GM23338 (cell line): ENCODE measurements around the gene CD44. TPM values are rescaled to one million over a fixed set of nuclear protein-coding genes. Genes with fewer than 3 reads are reported as not detected.
A peak's percentile ranks its signal among the peaks of the same experiment; 100 is the strongest.

Experiments
- ATAC-seq: fragments of 200-7000 bp; cut with Tn5 transposase; 3 replicates; pipeline ENCODE4 v1.9.1; 2020
- DNase-seq: peaks from one replicate; pipeline ENCODE4 v3.0.0-alpha.2; 2015; ENCODE audit warnings: low spot score
- H2AFZ ChIP-seq: fragments of 200-600 bp; sonication (generic); 2 replicates; pipeline ENCODE4 v1.8.0; 2016; ENCODE audit warnings: antibody characterized with exemption, mild to moderate bottlenecking, moderate library complexity
- H3F3A ChIP-seq: fragments of 200-600 bp; sonication (generic); replicated peaks from 2 replicates; pipeline ENCODE4 v1.8.0; 2017; ENCODE audit warnings: antibody characterized with exemption, mixed run types, low read depth
- H3K27ac ChIP-seq: fragments of 200-600 bp; sonication (generic); 2 replicates; pipeline ENCODE4 v1.6.1; 2016; ENCODE audit warnings: low read depth
- H3K27me3 ChIP-seq: fragments of 200-600 bp; sonication (generic); 2 replicates; pipeline ENCODE4 v1.8.0; 2016; ENCODE audit warnings: mild to moderate bottlenecking, mixed run types, moderate library complexity; ENCODE audit not compliant: insufficient read depth
- H3K36me3 ChIP-seq: fragments of 200-600 bp; sonication (generic); 2 replicates; pipeline ENCODE4 v1.8.0; 2016; ENCODE audit warnings: mild to moderate bottlenecking; ENCODE audit not compliant: insufficient read depth
- H3K4me1 ChIP-seq: fragments of 200-600 bp; sonication (generic); 2 replicates; pipeline ENCODE4 v1.8.0; 2016; ENCODE audit warnings: mild to moderate bottlenecking, moderate library complexity; ENCODE audit not compliant: insufficient read depth
- H3K4me2 ChIP-seq: fragments of 200-600 bp; sonication (generic); 2 replicates; pipeline ENCODE4 v1.7.1; 2017; ENCODE audit warnings: mixed run types
- H3K4me3 ChIP-seq: fragments of 200-600 bp; sonication (generic); 2 replicates; pipeline ENCODE4 v1.6.1; 2016; ENCODE audit warnings: mixed run types
- H3K79me2 ChIP-seq: fragments of 200-600 bp; sonication (generic); replicated peaks from 2 replicates; pipeline ENCODE4 v1.8.0; 2017; ENCODE audit warnings: mild to moderate bottlenecking; ENCODE audit not compliant: insufficient read depth
- H3K9me2 ChIP-seq: fragments of 200-600 bp; sonication (generic); 2 replicates; pipeline ENCODE4 v1.8.0; 2017; ENCODE audit not compliant: insufficient read depth
- H4K20me1 ChIP-seq: fragments of 200-600 bp; sonication (generic); replicated peaks from 2 replicates; pipeline ENCODE4 v1.8.0; 2017; ENCODE audit warnings: mild to moderate bottlenecking; ENCODE audit not compliant: insufficient read depth
- H3K27ac Mint-ChIP-seq: 2 replicates; pipeline ENCODE4 v1.8.0; 2020; ENCODE audit warnings: inconsistent platforms, mild to moderate bottlenecking, moderate library complexity, mixed read lengths
- H3K27me3 Mint-ChIP-seq: 3 replicates; pipeline ENCODE4 v1.8.0; 2022; ENCODE audit warnings: low read depth, mild to moderate bottlenecking, moderate library complexity, mixed read lengths, inconsistent platforms; ENCODE audit not compliant: insufficient read depth, poor library complexity
- H3K36me3 Mint-ChIP-seq: 3 replicates; pipeline ENCODE4 v1.8.0; 2021; ENCODE audit warnings: low read depth, mild to moderate bottlenecking, inconsistent platforms, moderate library complexity, mixed read lengths
- H3K4me1 Mint-ChIP-seq: 3 replicates; pipeline ENCODE4 v1.8.0; 2020; ENCODE audit warnings: mild to moderate bottlenecking, inconsistent platforms, mixed read lengths
- H3K4me3 Mint-ChIP-seq: 3 replicates; pipeline ENCODE4 v1.8.0; 2021; ENCODE audit warnings: moderate library complexity, mild to moderate bottlenecking, inconsistent platforms, mixed read lengths
- H3K9me3 Mint-ChIP-seq: 3 replicates; pipeline ENCODE4 v1.8.0; 2020; ENCODE audit warnings: moderate library complexity, mild to moderate bottlenecking, inconsistent platforms, mixed read lengths
- CREB1 ChIP-seq: fragments of 250-450 bp; sonication (Bioruptor Pico); IDR thresholded peaks from 2 replicates; pipeline ENCODE4 v1.5.0; 2020; ENCODE audit warnings: low read depth, mild to moderate bottlenecking, moderate library complexity
- EZH2 ChIP-seq: fragments of 200-600 bp; sonication (generic); IDR thresholded peaks from one replicate; pipeline ENCODE4 v1.8.0; 2017; ENCODE audit warnings: antibody characterized with exemption, mild to moderate bottlenecking, low read depth; ENCODE audit not compliant: unreplicated experiment
- EZH2phosphoT487 ChIP-seq: fragments of 200-600 bp; sonication (generic); IDR thresholded peaks from one replicate; pipeline ENCODE4 v1.8.1; 2018; ENCODE audit warnings: antibody characterized with exemption; ENCODE audit not compliant: unreplicated experiment
- JUNB ChIP-seq: IDR thresholded peaks from one replicate; pipeline ENCODE4 v1.6.1; 2016; ENCODE audit warnings: antibody characterized with exemption; ENCODE audit not compliant: unreplicated experiment
- NANOG ChIP-seq: IDR thresholded peaks from 2 replicates; pipeline ENCODE4 v1.6.1; 2016; ENCODE audit warnings: antibody characterized with exemption, borderline replicate concordance
- STAT1 ChIP-seq: IDR thresholded peaks from one replicate; pipeline ENCODE4 v1.6.1; 2016; ENCODE audit warnings: antibody characterized with exemption; ENCODE audit not compliant: unreplicated experiment
- ZNF114 ChIP-seq: fragments of 250-450 bp; sonication (Bioruptor Pico); IDR thresholded peaks from 2 replicates; pipeline ENCODE4 v1.5.0; 2020; ENCODE audit warnings: mild to moderate bottlenecking, moderate library complexity
- ZNF331 ChIP-seq: fragments of 250-450 bp; sonication (Bioruptor Pico); IDR thresholded peaks from 2 replicates; pipeline ENCODE4 v1.5.0; 2020; ENCODE audit warnings: low read depth, mild to moderate bottlenecking, moderate library complexity
- polyA plus RNA-seq: library from polyadenylated mRNA; unstranded; fragments of >200 nt; fragmentation: Nextera tagmentation; extraction: Ambion mirVana; gene quantifications from 2 replicates; pipeline ENCODE4 v1.2.1, GENCODE V29; 2016
- total RNA-seq: library from RNA; depleted of rRNA; stranded (reverse); fragments of >200 nt; shearing (Covaris generic); gene quantifications from 2 replicates; pipeline ENCODE4 v1.2.3, GENCODE V29; 2014
- TF ChIP-seq, protein P1 (sequence below): IDR thresholded peaks from one replicate; pipeline ENCODE4 v1.6.1; 2018; ENCODE audit warnings: antibody characterized with exemption; ENCODE audit not compliant: unreplicated experiment
- TF ChIP-seq, protein P2 (sequence below): IDR thresholded peaks from 2 replicates; pipeline ENCODE4 v1.6.1; 2016; ENCODE audit warnings: antibody characterized with exemption
- TF ChIP-seq, protein P3 (sequence below), 2 experiments: fragments of 200-600 bp in 1 of 2; sonication (generic) in 1 of 2; conservative IDR thresholded peaks; 2 replicates each; pipeline versions ENCODE4 v1.5.1 to v1.6.1; 2016 to 2017; ENCODE audit warnings: antibody characterized with exemption in 2 of 2, low read depth in 2 of 2, mild to moderate bottlenecking in 2 of 2, moderate library complexity in 1 of 2

Gene CD44
- total and polyA plus RNA-seq, 2 experiments from 2014 or later, result 4.0 to 10.1 TPM

DNA sequence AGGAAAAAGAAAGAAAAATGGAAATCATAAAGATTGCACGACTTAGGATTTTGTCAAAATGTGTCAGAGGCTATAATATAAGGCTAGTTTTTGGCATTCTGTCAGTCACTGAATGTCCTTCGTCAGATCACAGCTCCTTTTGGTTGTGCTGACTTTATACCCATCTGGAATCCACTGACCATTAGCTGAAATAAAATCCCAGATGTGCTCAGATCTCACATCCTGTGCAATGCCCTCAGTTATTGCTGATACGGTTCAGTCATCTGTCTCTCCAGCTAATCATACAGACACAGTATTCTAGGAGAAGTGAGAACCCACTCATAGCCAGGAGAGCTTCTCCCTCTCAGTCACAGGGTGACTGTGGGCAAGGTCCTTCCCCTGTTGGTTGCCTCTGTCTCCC lies 11.5 kb downstream of the CD44 start (continued):
- TF ChIP-seq, protein P1, sequence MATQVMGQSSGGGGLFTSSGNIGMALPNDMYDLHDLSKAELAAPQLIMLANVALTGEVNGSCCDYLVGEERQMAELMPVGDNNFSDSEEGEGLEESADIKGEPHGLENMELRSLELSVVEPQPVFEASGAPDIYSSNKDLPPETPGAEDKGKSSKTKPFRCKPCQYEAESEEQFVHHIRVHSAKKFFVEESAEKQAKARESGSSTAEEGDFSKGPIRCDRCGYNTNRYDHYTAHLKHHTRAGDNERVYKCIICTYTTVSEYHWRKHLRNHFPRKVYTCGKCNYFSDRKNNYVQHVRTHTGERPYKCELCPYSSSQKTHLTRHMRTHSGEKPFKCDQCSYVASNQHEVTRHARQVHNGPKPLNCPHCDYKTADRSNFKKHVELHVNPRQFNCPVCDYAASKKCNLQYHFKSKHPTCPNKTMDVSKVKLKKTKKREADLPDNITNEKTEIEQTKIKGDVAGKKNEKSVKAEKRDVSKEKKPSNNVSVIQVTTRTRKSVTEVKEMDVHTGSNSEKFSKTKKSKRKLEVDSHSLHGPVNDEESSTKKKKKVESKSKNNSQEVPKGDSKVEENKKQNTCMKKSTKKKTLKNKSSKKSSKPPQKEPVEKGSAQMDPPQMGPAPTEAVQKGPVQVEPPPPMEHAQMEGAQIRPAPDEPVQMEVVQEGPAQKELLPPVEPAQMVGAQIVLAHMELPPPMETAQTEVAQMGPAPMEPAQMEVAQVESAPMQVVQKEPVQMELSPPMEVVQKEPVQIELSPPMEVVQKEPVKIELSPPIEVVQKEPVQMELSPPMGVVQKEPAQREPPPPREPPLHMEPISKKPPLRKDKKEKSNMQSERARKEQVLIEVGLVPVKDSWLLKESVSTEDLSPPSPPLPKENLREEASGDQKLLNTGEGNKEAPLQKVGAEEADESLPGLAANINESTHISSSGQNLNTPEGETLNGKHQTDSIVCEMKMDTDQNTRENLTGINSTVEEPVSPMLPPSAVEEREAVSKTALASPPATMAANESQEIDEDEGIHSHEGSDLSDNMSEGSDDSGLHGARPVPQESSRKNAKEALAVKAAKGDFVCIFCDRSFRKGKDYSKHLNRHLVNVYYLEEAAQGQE, result no peak
- no peak for TF ChIP-seq EZH2
- TF ChIP-seq EZH2phosphoT487, result no peak
- no peak for TF ChIP-seq STAT1

DNA sequence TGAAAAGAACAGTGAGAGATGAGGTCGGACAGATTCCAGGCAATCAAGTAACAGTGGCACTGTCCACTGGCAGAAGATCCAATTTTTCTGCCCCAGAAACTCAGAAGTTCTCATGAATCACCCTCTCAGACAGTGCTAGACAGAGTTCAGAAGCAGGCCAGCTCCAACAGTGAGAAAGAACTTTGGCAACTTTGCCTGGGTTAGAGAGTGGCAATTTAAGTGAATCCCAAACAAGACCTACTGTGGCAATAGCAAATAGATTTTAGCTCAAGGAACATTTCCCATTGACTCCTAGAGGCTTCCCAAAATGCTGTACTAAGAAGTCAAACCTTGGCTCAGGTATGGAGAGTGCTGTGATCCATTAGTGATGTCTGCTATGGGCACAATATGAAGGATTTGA lies 12.3 kb downstream of the CD44 start:
- ATAC-seq (no peak), DNase-seq (no peak)
- Histone ChIP-seq H3K9me2 (peaks cover 17% of the 10 kb centered on the region), H4K20me1 (no peaks in the 10 kb centered on the region), H3K27me3 (no peaks in the 10 kb centered on the region), H3K27ac (0 out of 2 replicates have a peak overlapping the region, but pooled peaks have one; percentile 11), H3K4me3 (no peak overlapping the region), H3F3A (no peaks in the 10 kb centered on the region), H3K4me1 (peaks cover 22% of the 10 kb centered on the region; the same call in 1 of the 2 replicates), H3K79me2 (no peaks in the 10 kb centered on the region), H2AFZ (no peak overlapping the region), H3K4me2 (no peak overlapping the region), H3K36me3 (no peaks in the 10 kb centered on the region)
- H3K27me3 Mint-ChIP-seq, result peaks cover 3% of the 10 kb centered on the region
- H3K9me3 Mint-ChIP-seq, result peaks cover 4% of the 10 kb centered on the region; the same call in 1 of the 3 replicates
- no peak overlapping the region for H3K4me3 Mint-ChIP-seq
- peaks cover 26% of the 10 kb centered on the region for H3K4me1 Mint-ChIP-seq
- no peak overlapping the region for H3K27ac Mint-ChIP-seq
- H3K36me3 Mint-ChIP-seq, result no peaks in the 10 kb centered on the region; the same call in 2 of the 3 replicates
- TF ChIP-seq CREB1 (CRISPR knock-in tag) (no peak), ZNF331 (CRISPR knock-in tag) (no peak), STAT1 (no peak), EZH2phosphoT487 (no peak), JUNB (no peak), ZNF114 (CRISPR knock-in tag) (no peak), NANOG (no peak), EZH2 (no peak)
- TF ChIP-seq, protein P1, result no peak
- TF ChIP-seq, protein P2, sequence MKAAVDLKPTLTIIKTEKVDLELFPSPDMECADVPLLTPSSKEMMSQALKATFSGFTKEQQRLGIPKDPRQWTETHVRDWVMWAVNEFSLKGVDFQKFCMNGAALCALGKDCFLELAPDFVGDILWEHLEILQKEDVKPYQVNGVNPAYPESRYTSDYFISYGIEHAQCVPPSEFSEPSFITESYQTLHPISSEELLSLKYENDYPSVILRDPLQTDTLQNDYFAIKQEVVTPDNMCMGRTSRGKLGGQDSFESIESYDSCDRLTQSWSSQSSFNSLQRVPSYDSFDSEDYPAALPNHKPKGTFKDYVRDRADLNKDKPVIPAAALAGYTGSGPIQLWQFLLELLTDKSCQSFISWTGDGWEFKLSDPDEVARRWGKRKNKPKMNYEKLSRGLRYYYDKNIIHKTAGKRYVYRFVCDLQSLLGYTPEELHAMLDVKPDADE, result no peak
- TF ChIP-seq, protein P3, sequence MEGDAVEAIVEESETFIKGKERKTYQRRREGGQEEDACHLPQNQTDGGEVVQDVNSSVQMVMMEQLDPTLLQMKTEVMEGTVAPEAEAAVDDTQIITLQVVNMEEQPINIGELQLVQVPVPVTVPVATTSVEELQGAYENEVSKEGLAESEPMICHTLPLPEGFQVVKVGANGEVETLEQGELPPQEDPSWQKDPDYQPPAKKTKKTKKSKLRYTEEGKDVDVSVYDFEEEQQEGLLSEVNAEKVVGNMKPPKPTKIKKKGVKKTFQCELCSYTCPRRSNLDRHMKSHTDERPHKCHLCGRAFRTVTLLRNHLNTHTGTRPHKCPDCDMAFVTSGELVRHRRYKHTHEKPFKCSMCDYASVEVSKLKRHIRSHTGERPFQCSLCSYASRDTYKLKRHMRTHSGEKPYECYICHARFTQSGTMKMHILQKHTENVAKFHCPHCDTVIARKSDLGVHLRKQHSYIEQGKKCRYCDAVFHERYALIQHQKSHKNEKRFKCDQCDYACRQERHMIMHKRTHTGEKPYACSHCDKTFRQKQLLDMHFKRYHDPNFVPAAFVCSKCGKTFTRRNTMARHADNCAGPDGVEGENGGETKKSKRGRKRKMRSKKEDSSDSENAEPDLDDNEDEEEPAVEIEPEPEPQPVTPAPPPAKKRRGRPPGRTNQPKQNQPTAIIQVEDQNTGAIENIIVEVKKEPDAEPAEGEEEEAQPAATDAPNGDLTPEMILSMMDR (conservative IDR thresholded peaks at IDR 0.05; ENCODE audit: low read depth in 2 of 2), result no peak
